Natural killer cell (primary cell): Measurements from ENCODE around the gene PSORS1C1. TPM values are rescaled to one million over a fixed set of nuclear protein-coding genes. Genes with fewer than 3 reads are reported as not detected.

Source experiments
- ATAC-seq, 3 donors: fragments of 150-1000 bp in 2 of 3; fragments of 200-7000 bp in 1 of 3; cut with Tn5 transposase; 1 replicate in 1 of 3; 2 replicates in 2 of 3; pipeline ENCODE4 v1.10.0; 2021; ENCODE audit warnings: mild to moderate bottlenecking in 2 of 3, moderate library complexity in 2 of 3
- DNase-seq, 2 donors: peaks; one replicate each; pipeline versions ENCODE4 v3.0.0 to v3.0.0-alpha.2; 2013 to 2021; ENCODE audit warnings: mixed read lengths in 1 of 2
- H3K27ac ChIP-seq: one replicate; pipeline ENCODE4 v1.5.1; 2013; ENCODE audit warnings: mild to moderate bottlenecking, low read length
- H3K27me3 ChIP-seq: one replicate; pipeline ENCODE4 v1.6.1; 2013; ENCODE audit warnings: low read length; ENCODE audit not compliant: control insufficient read depth, insufficient read depth
- H3K36me3 ChIP-seq: one replicate; pipeline ENCODE4 v1.6.1; 2013; ENCODE audit warnings: low read length; ENCODE audit not compliant: control insufficient read depth, insufficient read depth
- H3K4me1 ChIP-seq: one replicate; pipeline ENCODE4 v1.6.1; 2013; ENCODE audit warnings: low read length; ENCODE audit not compliant: control insufficient read depth, insufficient read depth
- H3K4me3 ChIP-seq: one replicate; pipeline ENCODE4 v1.5.1; 2013; ENCODE audit warnings: low read length
- H3K9me3 ChIP-seq: one replicate; pipeline ENCODE4 v1.6.1; 2013; ENCODE audit warnings: low read length; ENCODE audit not compliant: control insufficient read depth, insufficient read depth
- H3K27ac Mint-ChIP-seq, 2 donors: one replicate each; pipeline ENCODE4 v1.8.0; 2022; ENCODE audit warnings: mild to moderate bottlenecking in 2 of 2, mixed read lengths in 2 of 2, moderate library complexity in 1 of 2
- H3K27me3 Mint-ChIP-seq, 2 donors: one replicate each; pipeline ENCODE4 v1.8.0; 2022; ENCODE audit warnings: low read depth in 2 of 2, mixed read lengths in 2 of 2
- H3K36me3 Mint-ChIP-seq: one replicate; pipeline ENCODE4 v1.8.0; 2022; ENCODE audit warnings: mixed read lengths
- H3K4me1 Mint-ChIP-seq, 2 donors: one replicate each; pipeline ENCODE4 v1.8.0; 2022; ENCODE audit warnings: mixed read lengths in 2 of 2
- H3K4me3 Mint-ChIP-seq: one replicate; pipeline ENCODE4 v1.8.0; 2022; ENCODE audit warnings: mild to moderate bottlenecking, moderate library complexity, mixed read lengths
- H3K9me3 Mint-ChIP-seq, 2 donors: one replicate each; pipeline ENCODE4 v1.8.0; 2022; ENCODE audit warnings: mixed read lengths in 2 of 2
- WGBS: methylation state at CpG from one replicate; pipeline ENCODE4 v1.1.7; 2013; ENCODE audit warnings: missing lambda C conversion rate; ENCODE audit not compliant: insufficient coverage; 5-methylcytosine and 5-hydroxymethylcytosine counted together
- intact Hi-C: fragments of 100-400 bp; cut with micrococcal nuclease; formaldehyde crosslinking; loops from one replicate; pipeline ENCODE4 v1.14.2; 2022
- total RNA-seq, 4 donors: library from RNA; stranded (reverse); fragments of 120-200 nt in 1 of 4; gene quantifications; one replicate each; pipeline versions ENCODE4 v1.2.3 to v1.2.4, GENCODE V29; 2013 to 2022
- TF ChIP-seq, protein P1 (sequence below): fragments of 200-600 bp; IDR thresholded peaks from one replicate; pipeline ENCODE4 v1.8.0; 2022; ENCODE audit warnings: antibody characterized with exemption

PSORS1C1 gene
- total RNA-seq, 3 donors from 2014 or later (not counting 1 experiment from before 2014, with no cell fraction given): not detected

DNA sequence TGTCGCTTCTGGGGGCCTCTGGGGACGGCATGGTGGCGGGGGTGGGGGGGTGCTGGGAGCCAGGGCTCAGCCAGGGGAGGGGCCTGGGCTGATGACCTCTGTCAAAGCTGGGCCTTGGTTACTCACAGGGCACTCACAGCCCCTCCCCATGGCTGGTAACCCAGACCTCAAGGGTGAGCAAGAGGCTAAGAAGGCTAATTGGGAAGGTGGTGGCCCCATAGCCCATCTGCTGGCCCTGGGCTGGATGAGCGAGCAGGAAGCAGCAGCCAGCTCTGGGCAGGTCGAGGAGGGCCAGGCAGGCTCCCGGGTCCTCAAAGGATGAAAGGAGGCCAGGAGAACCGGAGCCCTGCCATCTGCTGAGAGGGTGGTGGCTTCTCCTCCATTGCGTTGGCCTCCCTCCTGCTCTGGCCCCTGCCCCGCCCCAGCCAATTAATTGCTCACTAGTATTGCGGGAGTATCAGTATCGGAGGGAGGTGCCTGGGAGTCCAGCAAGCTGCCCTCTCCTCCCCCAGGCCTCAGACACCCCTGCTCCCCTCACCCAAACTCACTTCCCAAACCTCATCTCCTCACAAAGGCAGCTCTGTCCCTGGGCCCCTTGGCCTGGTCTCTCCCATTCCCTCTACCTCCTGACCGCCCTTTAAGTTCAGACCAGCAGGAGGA, 6.7 kb downstream of the PSORS1C1 start:
- no peaks in the 10 kb centered on the region for H3K4me1 Mint-ChIP-seq
- H3K4me3 Mint-ChIP-seq: no peak overlapping the region
- peaks cover 7 to 19% of the 10 kb centered on the region in 2 donors for H3K27me3 Mint-ChIP-seq
- Histone ChIP-seq H3K4me1 (no peaks in the 10 kb centered on the region), H3K27ac (no peak overlapping the region), H3K9me3 (no peaks in the 10 kb centered on the region), H3K27me3 (no peaks in the 10 kb centered on the region), H3K4me3 (no peak overlapping the region), H3K36me3 (no peaks in the 10 kb centered on the region)
- DNase-seq (no peak), ATAC-seq (no peak)
- intact Hi-C loops: no loop called here
- TF ChIP-seq, protein P1, sequence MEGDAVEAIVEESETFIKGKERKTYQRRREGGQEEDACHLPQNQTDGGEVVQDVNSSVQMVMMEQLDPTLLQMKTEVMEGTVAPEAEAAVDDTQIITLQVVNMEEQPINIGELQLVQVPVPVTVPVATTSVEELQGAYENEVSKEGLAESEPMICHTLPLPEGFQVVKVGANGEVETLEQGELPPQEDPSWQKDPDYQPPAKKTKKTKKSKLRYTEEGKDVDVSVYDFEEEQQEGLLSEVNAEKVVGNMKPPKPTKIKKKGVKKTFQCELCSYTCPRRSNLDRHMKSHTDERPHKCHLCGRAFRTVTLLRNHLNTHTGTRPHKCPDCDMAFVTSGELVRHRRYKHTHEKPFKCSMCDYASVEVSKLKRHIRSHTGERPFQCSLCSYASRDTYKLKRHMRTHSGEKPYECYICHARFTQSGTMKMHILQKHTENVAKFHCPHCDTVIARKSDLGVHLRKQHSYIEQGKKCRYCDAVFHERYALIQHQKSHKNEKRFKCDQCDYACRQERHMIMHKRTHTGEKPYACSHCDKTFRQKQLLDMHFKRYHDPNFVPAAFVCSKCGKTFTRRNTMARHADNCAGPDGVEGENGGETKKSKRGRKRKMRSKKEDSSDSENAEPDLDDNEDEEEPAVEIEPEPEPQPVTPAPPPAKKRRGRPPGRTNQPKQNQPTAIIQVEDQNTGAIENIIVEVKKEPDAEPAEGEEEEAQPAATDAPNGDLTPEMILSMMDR: no peak
- WGBS: 91% methylated on average over 11 of the region's 12 CpGs
- no peaks in the 10 kb centered on the region for H3K9me3 Mint-ChIP-seq
- no peaks in the 10 kb centered on the region for H3K36me3 Mint-ChIP-seq
- no peak overlapping the region for H3K27ac Mint-ChIP-seq

- no peaks in the 10 kb centered on the region for H3K36me3 ChIP-seq
- Mint-ChIP-seq H3K36me3 (no peaks in the 10 kb centered on the region), H3K27me3 (peaks cover 4 to 20% of the 10 kb centered on the region in 2 donors), H3K9me3 (no peaks in the 10 kb centered on the region), H3K27ac (no peak overlapping the region), H3K4me3 (no peak overlapping the region), H3K4me1 (peaks cover 3% of the 10 kb centered on the region in 2 donors)
- ATAC-seq (no peak), DNase-seq (no peak)
- H3K4me3 ChIP-seq: no peak overlapping the region
- no peak overlapping the region for H3K27ac ChIP-seq
- no peaks in the 10 kb centered on the region for H3K9me3 ChIP-seq
- no peaks in the 10 kb centered on the region for H3K4me1 ChIP-seq
- intact Hi-C loops: no loop called here
- no peaks in the 10 kb centered on the region for H3K27me3 ChIP-seq
- 86% methylated on average over 16 of the region's 16 CpGs for WGBS
- TF ChIP-seq, protein P1: no peak
Observed at GRCh38 chr6:31122791-31123706, 8.4 kb downstream of the PSORS1C1 start.

DNA sequence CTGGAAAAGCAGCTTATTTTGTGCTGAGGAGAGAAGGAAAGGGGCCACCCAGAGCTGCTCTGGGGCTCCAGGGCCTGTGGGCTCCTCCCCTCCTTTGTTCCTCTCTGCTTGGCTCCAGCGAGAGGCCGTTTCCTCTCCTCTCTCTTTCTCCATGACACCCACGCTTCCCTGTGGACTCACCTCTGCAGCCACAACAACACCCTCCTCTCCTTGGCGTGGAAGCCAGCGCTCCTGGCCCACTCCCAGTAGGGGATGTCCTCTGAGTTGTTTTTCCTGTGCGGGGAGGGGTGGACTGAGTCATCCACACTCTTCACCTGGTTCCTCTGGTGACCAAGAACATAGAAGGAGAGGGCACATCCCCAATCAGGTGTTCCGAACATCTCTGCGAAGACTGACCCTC, 10.6 kb downstream of the PSORS1C1 start:
- H3K4me3 Mint-ChIP-seq: no peak overlapping the region
- H3K36me3 Mint-ChIP-seq: no peaks in the 10 kb centered on the region
- WGBS: 62% methylated on average over 6 of the region's 8 CpGs
- no peak overlapping the region for H3K4me3 ChIP-seq
- intact Hi-C loops: no loop called here
- peaks cover 6 to 18% of the 10 kb centered on the region in 2 donors for H3K27me3 Mint-ChIP-seq
- peaks cover 5% of the 10 kb centered on the region in 2 donors for H3K4me1 Mint-ChIP-seq
- DNase-seq (no peak), ATAC-seq (no peak)
- H3K4me1 ChIP-seq: no peaks in the 10 kb centered on the region
- H3K36me3 ChIP-seq: no peaks in the 10 kb centered on the region
- H3K27me3 ChIP-seq: no peaks in the 10 kb centered on the region
- TF ChIP-seq, protein P1: no peak
- no peaks in the 10 kb centered on the region for H3K9me3 Mint-ChIP-seq
- H3K27ac ChIP-seq: no peak overlapping the region
- H3K27ac Mint-ChIP-seq: no peak overlapping the region
- no peaks in the 10 kb centered on the region for H3K9me3 ChIP-seq
